Esophagus muscularis mucosa (tissue), 4 donors: ENCODE results near the gene PPARD. TPM values are rescaled to one million over a fixed set of nuclear protein-coding genes. Genes with fewer than 3 reads are reported as not detected.

Experiments
- DNase-seq: peaks from one replicate; pipeline ENCODE4 v3.0.0-alpha.2; 2017; ENCODE audit errors: extremely low spot score
- H3K27ac ChIP-seq, 4 donors: fragments of 200-600 bp; sonication (generic); replicated peaks in 1 of 4; 1 replicate in 3 of 4; 2 replicates in 1 of 4; pipeline ENCODE4 v1.5.1; 2016 to 2019; ENCODE audit warnings: mild to moderate bottlenecking in 1 of 4
- H3K27me3 ChIP-seq, 4 donors: fragments of 200-600 bp; sonication (generic); one replicate each; pipeline versions ENCODE4 v1.5.1 to v1.6.0; 2016 to 2019
- H3K36me3 ChIP-seq, 4 donors: fragments of 200-600 bp; sonication (generic); one replicate each; pipeline ENCODE4 v1.5.1; 2016 to 2019
- H3K4me1 ChIP-seq, 4 donors: fragments of 200-600 bp; sonication (generic); one replicate each; pipeline ENCODE4 v1.5.1; 2016 to 2019
- H3K4me3 ChIP-seq, 4 donors: fragments of 200-600 bp; sonication (generic); 1 replicate in 2 of 4; 2 replicates in 2 of 4; pipeline ENCODE4 v1.5.1; 2016 to 2019; ENCODE audit warnings: mild to moderate bottlenecking in 4 of 4, moderate library complexity in 1 of 4
- H3K9me3 ChIP-seq, 4 donors: fragments of 200-600 bp; sonication (generic); 1 replicate in 3 of 4; 2 replicates in 1 of 4; pipeline ENCODE4 v1.5.1; 2016 to 2019
- CTCF ChIP-seq, 3 experiments: fragments of 200-600 bp in 2 of 3; fragments of 450-650 bp in 1 of 3; sonication (generic) in 2 of 3; IDR thresholded peaks; one replicate each; pipeline ENCODE4 v1.5.1; 2017 to 2019; ENCODE audit warnings: antibody characterized with exemption in 3 of 3, mild to moderate bottlenecking in 2 of 3, moderate library complexity in 1 of 3
- EP300 ChIP-seq: sonication (generic); formaldehyde crosslinking; IDR thresholded peaks from one replicate; pipeline ENCODE4 v1.6.1; 2017; ENCODE audit warnings: antibody characterized with exemption
- POLR2A ChIP-seq: fragments of 450-650 bp; IDR thresholded peaks from one replicate; pipeline ENCODE4 v1.6.1; 2017; ENCODE audit warnings: antibody characterized with exemption, moderate library complexity, mild to moderate bottlenecking, low read depth
- POLR2AphosphoS5 ChIP-seq, 2 donors: sonication (generic); formaldehyde crosslinking; IDR thresholded peaks; one replicate each; pipeline ENCODE4 v1.6.1; 2017; ENCODE audit warnings: antibody characterized with exemption in 2 of 2
- WGBS: methylation state at CpG from one replicate; pipeline ENCODE4 v1.1.5; 2018; 5-methylcytosine and 5-hydroxymethylcytosine counted together
- intact Hi-C: fragments of 100-400 bp; cut with DNase I; formaldehyde crosslinking; loops from one replicate; pipeline ENCODE4 v1.15.1; 2023
- total RNA-seq, 4 donors: library from RNA; depleted of rRNA; stranded (reverse); fragments of >200 nt; gene quantifications; one replicate each; pipeline versions ENCODE4 v1.1.0 to v1.2.1, GENCODE V29; 2016

Gene PPARD
- total RNA-seq, 4 donors from 2014 or later = 10.8 to 22.4 (median 16.0) TPM

DNA sequence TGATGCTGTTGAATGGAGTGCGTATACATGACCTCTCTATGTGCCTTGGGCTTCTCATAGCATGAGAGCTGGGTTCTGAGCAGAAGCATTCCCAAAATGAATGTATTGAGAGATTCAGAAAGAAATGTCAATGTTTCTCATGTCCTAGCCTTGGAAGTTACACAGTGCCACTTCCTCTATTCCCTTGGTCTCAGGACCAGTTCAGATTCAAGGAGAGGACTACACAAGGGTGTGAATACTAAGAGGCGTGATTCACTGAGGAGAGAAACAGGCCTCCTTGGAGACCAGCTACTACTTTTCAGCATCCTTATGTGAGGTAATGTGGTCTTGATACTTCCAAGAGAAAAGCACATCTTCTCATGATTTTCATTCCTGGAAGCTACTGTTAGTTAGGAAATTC lies 10.4 kb downstream of the PPARD start:
- Histone ChIP-seq H3K36me3 (peaks cover 27 to 88% (median 42%) of the 10 kb centered on the region in 4 donors), H3K9me3 (no peaks in the 10 kb centered on the region), H3K27ac (no peak overlapping the region), H3K27me3 (no peaks in the 10 kb centered on the region), H3K4me1 (peaks cover 1 to 10% (median 1%) of the 10 kb centered on the region in 4 donors), H3K4me3 (no peak overlapping the region)
- no peak for DNase-seq
- TF ChIP-seq POLR2A (no peak), EP300 (no peak), POLR2AphosphoS5 (IDR thresholded peaks at IDR 0.05) (no peak), CTCF (IDR thresholded peaks at IDR 0.05) (no peak)
- intact Hi-C loops = no loop called here
- WGBS = 100% methylated on average over 2 of the region's 2 CpGs

DNA sequence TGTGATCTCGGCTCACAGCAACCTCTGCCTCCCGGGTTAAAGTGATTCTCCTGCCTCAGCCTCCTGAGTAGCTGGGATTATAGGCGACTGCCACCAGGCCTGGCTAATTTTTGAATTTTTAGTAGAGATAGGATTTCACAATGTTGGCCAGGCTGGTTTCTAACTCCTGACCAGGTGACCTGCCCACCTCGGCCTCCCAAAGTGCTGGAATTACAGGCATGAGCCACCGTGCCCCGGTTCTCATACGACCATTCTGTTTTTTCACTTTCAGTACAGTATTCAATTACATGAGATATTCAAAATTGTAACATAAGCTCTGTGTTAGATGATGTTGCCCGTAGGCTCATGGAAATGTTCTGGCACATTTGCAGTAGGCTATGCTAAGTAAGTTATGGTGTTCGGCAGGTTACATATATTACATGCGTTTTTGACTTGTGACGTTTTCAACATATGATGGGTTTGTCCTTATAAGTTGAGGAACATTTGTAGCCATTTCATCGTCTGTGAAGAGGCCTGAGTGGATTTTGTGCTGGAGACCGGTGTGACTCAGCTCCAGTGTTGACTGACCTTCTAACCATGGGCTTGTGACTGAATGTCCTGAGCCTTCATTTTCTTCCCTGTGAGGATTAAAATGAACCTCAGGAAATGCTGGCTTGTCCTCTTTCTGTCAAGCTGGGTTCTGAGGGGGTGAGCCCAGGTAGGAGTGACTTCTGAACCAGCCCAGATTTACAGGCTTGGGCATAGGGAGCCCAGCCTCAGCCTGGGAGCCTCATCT lies 12.2 kb downstream of the PPARD start:
- intact Hi-C loops = no loop called here
- Histone ChIP-seq H3K9me3 (no peaks in the 10 kb centered on the region), H3K4me3 (no peak overlapping the region), H3K36me3 (peaks cover 14 to 70% (median 27%) of the 10 kb centered on the region in 4 donors), H3K27me3 (no peaks in the 10 kb centered on the region), H3K27ac (no peak overlapping the region), H3K4me1 (peaks cover 19 to 26% (median 20%) of the 10 kb centered on the region in 4 donors)
- WGBS = 92% methylated on average over 13 of the region's 13 CpGs
- TF ChIP-seq CTCF (IDR thresholded peaks at IDR 0.05) (no peak), POLR2AphosphoS5 (IDR thresholded peaks at IDR 0.05) (no peak)
- DNase-seq = no peak

DNA sequence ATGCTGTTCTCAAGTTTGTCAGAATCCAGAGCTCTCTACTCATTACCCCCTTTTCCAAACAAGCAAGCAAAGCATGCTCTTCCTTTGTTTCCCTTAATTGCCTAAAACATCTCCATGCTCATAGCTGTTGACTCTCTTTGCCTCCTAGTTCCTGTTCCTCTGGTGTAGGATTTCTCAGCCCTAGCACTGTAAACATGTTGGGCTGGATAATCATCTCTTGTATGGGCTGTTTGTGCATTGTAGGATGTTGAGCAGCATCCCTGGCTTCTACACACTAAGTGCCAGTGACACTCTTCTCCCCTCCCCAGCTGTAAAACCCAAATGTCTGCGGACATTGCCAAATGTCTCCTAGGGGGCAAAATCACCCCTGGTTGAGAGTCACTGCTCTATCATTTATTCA lies 14.0 kb downstream of the PPARD start:
- DNase-seq = no peak
- 100% methylated on average over 1 of the region's 1 CpG for WGBS
- Histone ChIP-seq H3K36me3 (peaks cover 12 to 53% (median 24%) of the 10 kb centered on the region in 4 donors), H3K4me3 (no peak overlapping the region), H3K4me1 (peaks cover 38 to 44% (median 38%) of the 10 kb centered on the region in 4 donors), H3K27ac (no peak overlapping the region), H3K9me3 (no peaks in the 10 kb centered on the region), H3K27me3 (no peaks in the 10 kb centered on the region)
- intact Hi-C loops = no loop called here
- TF ChIP-seq POLR2A = no peak
- no peak for TF ChIP-seq EP300
- TF ChIP-seq CTCF (IDR thresholded peaks at IDR 0.05) = no peak
- no peak for TF ChIP-seq POLR2AphosphoS5 (IDR thresholded peaks at IDR 0.05)

- Histone ChIP-seq H3K27me3 (no peaks in the 10 kb centered on the region), H3K4me1 (peaks cover 39 to 51% (median 41%) of the 10 kb centered on the region in 4 donors), H3K9me3 (no peaks in the 10 kb centered on the region), H3K36me3 (peaks cover 5 to 40% (median 18%) of the 10 kb centered on the region in 4 donors), H3K4me3 (no peak overlapping the region), H3K27ac (no peak overlapping the region)
- DNase-seq = no peak
- WGBS = 83% methylated on average over 4 of the region's 4 CpGs
- intact Hi-C loops = no loop called here
- no peak for TF ChIP-seq POLR2A
These were observed 15.3 kb downstream of the PPARD start for GRCh38 chr6:35357677-35358076.

DNA sequence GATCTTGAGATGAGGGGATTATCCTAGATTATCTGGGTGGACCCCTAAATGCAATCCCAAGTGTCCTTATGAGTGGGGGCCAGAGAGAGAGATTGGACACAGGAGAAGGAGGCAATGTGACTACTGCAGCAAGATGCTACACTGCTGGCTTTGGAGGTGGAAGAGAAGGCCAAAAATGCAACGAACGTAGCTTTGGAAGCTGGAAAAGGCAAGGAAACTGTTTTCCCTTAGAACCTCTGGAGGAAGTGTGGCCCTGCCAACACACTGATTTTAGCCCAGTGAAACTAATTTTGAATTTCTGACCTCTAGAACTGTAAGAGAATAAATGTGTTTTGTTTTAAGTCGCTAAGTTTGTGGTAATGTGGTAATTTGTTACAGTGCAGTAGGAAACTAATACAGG lies 15.7 kb downstream of the PPARD start:
- Histone ChIP-seq H3K27me3 (no peaks in the 10 kb centered on the region), H3K36me3 (peaks cover 5 to 36% (median 14%) of the 10 kb centered on the region in 4 donors), H3K4me3 (no peak overlapping the region), H3K9me3 (no peaks in the 10 kb centered on the region), H3K4me1 (peaks cover 39 to 51% (median 42%) of the 10 kb centered on the region in 4 donors), H3K27ac (no peak overlapping the region)
- WGBS = 49% methylated on average over 3 of the region's 3 CpGs
- intact Hi-C loops = no loop called here
- TF ChIP-seq CTCF (IDR thresholded peaks at IDR 0.05) (no peak), EP300 (no peak), POLR2A (no peak), POLR2AphosphoS5 (IDR thresholded peaks at IDR 0.05) (no peak)
- no peak for DNase-seq
